ENCODE data around the gene ZCRB1.

Gene ZCRB1

DNA sequence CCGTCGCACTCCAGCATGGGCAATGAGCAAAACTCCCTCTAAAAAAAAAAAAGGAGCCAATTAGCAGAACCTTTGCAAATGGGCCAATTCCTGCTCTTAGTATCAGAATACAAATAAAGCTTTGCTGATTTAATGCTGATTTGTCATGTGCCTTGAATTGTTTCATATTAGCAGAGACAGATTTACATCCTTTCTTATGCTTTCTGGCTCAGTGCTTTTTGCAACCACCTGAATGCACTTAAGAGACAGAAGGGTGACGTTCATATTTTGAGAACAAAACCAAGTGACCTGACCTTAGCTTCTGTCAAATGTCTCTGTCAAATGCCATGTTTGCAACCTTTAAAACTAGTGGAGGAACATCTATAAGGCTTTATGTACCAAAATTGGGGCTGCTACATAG, 44.0 kb downstream of the ZCRB1 start:
- FAIRE-seq = no peak
- TF ChIP-seq CTCF (IDR thresholded peaks at IDR 0.05; ENCODE audit: insufficient read depth, missing control alignments) = no peak
- no peak for DNase-seq (ENCODE audit: insufficient read length, low spot score)

- no peak for FAIRE-seq
- no peak for TF ChIP-seq CTCF (IDR thresholded peaks at IDR 0.05; ENCODE audit: insufficient read depth, missing control alignments)
Measured at GRCh38 chr12:42281278-42281677, 44.6 kb downstream of the ZCRB1 start.

GRCh38 chr12:42278128-42278510, 47.8 kb downstream of the ZCRB1 start:
- FAIRE-seq = no peak
- DNase-seq (ENCODE audit: insufficient read length, low spot score) = no peak
- TF ChIP-seq CTCF (IDR thresholded peaks at IDR 0.05; ENCODE audit: insufficient read depth, missing control alignments) = no peak

More at GRCh38 chr12:42281278-42281677, 44.6 kb downstream of the ZCRB1 start:
- DNase-seq (ENCODE audit: insufficient read length, low spot score) = no peak

DNA sequence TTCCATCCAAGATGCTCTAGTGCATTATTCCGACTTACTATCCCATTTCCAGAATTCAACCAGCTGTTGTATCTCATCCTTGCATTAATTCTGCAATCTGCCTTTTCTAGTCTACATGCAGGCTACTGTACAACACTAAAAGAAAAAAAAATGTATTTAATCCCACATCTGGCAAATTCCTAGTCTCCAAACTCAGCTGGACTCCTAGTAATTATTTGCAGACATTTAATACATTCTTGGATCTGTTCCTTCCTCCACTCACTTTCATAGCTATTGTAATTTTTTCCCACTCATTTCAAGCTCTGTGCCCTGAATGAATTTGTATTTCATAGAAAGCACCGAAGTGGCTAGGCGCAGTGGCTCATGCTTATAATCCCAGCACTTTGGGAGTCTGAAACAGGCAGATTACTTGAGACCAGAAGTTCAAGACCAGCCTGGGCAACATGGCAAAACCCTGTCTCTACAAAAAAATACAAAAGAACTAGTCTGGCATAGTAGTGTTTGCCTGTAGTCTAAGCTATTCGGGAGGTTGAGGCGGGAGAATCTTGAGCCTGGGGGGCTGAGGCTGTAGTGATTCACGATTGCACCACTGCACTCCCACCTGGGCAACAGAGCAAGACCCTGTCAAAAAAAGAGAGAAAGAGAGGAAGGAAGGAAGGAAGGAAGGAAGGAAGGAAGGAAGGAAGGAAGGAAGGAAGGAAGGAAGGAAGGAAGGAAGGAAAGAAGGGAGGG, 48.3 kb downstream of the ZCRB1 start:
- no peak for FAIRE-seq
- DNase-seq (ENCODE audit: insufficient read length, low spot score) = no peak
- TF ChIP-seq CTCF (IDR thresholded peaks at IDR 0.05; ENCODE audit: insufficient read depth, missing control alignments) = no peak

GRCh38 chr12:42275499-42275898, 50.4 kb downstream of the ZCRB1 start:
- no peak for TF ChIP-seq CTCF (IDR thresholded peaks at IDR 0.05; ENCODE audit: insufficient read depth, missing control alignments)
- no peak for DNase-seq (ENCODE audit: insufficient read length, low spot score)
- FAIRE-seq = no peak

DNA sequence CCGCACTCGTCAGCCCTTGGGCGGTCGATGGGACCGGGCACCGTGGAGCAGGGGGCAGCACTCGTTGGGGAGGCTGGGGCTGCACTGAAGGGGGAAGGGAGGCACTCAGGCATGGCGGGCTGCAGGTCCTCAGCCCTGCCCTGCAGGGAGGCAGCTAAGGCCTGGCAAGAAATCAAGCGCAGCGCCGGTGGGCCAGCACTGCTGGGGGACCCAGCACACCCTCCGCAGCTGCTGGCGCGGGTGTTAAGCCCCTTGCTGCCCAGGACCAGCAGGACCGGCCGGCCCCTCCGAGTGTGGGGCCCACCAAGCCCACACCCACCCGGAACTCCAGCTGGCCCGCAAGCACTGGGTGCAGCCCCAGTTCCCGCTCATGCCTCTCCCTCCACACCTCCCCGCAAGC, 52.2 kb downstream of the ZCRB1 start:
- DNase-seq (ENCODE audit: insufficient read length, low spot score) (no peak), FAIRE-seq (no peak)
- TF ChIP-seq CTCF (IDR thresholded peaks at IDR 0.05; ENCODE audit: insufficient read depth, missing control alignments) = no peak

DNA sequence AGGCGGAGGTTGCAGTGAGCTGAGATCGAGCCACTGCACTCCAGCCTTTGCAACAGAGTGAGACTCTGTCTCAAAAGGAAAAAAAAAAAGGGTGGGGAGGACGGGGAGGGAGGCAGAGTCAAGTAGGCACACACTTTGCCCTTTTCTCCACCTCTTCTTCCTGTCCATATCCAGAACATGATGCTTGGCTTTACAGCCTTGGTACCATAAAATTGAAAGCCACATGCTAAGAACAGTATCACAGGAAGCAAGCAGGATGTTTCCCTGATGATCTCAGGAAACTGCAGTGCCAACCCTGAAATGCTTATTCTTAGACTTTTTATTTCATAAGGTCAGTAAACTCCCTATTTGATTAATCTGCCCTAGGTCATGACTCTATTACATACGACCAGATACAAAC, 55.3 kb downstream of the ZCRB1 start:
- no peak for FAIRE-seq
- TF ChIP-seq CTCF (IDR thresholded peaks at IDR 0.05; ENCODE audit: insufficient read depth, missing control alignments) = no peak
- no peak for DNase-seq (ENCODE audit: insufficient read length, low spot score)

Measured in D721Med (cell line).